Prostate gland (tissue), 2 donors: Measurements from ENCODE around the gene RRP12.

Experiments used
- POLR2A ChIP-seq: fragments of 450-650 bp; IDR thresholded peaks from one replicate; pipeline ENCODE4 v1.6.1; 2016; ENCODE audit warnings: antibody characterized with exemption, mild to moderate bottlenecking
- POLR2AphosphoS5 ChIP-seq: sonication (generic); formaldehyde crosslinking; IDR thresholded peaks from one replicate; pipeline ENCODE4 v1.6.1; 2017; ENCODE audit warnings: antibody characterized with exemption
- TF ChIP-seq, protein P1 (sequence below), 4 experiments: fragments of 200-600 bp in 2 of 4; fragments of 450-650 bp in 2 of 4; sonication (generic) in 2 of 4; IDR thresholded peaks; 1 replicate in 3 of 4; 2 replicates in 1 of 4; pipeline ENCODE4 v1.5.1; 2016 to 2019; ENCODE audit warnings: antibody characterized with exemption in 4 of 4, mild to moderate bottlenecking in 2 of 4, moderate library complexity in 2 of 4

DNA sequence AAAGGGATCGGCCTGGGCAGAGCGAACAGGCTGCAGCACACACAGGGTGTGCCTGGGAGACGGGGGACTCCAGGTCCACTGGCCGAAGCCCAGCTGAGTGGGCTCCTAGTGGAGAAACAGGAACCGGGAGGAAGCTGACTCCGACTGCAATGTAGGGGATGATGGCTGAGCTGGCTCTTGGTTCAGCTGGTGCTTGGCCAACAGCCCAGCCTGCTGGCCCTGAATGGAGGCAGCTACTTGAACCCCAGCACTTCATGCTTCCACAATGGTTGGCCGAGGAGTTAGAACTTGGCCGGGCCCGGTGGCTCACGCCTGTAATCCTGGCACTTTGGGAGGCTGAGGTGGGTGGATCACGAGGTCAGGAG, 39.6 kb downstream of the RRP12 start:
- TF ChIP-seq, protein P1, sequence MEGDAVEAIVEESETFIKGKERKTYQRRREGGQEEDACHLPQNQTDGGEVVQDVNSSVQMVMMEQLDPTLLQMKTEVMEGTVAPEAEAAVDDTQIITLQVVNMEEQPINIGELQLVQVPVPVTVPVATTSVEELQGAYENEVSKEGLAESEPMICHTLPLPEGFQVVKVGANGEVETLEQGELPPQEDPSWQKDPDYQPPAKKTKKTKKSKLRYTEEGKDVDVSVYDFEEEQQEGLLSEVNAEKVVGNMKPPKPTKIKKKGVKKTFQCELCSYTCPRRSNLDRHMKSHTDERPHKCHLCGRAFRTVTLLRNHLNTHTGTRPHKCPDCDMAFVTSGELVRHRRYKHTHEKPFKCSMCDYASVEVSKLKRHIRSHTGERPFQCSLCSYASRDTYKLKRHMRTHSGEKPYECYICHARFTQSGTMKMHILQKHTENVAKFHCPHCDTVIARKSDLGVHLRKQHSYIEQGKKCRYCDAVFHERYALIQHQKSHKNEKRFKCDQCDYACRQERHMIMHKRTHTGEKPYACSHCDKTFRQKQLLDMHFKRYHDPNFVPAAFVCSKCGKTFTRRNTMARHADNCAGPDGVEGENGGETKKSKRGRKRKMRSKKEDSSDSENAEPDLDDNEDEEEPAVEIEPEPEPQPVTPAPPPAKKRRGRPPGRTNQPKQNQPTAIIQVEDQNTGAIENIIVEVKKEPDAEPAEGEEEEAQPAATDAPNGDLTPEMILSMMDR (IDR thresholded peaks at IDR 0.05), result no peak
- no peak for TF ChIP-seq POLR2A
- no peak for TF ChIP-seq POLR2AphosphoS5
